ENCODE results near the gene NECAB2. TPM values are rescaled to one million over a fixed set of nuclear protein-coding genes. Genes with fewer than 3 reads are reported as not detected.

NECAB2 gene
- total RNA-seq, 1 donor from 2014 or later: 12.6 TPM

DNA sequence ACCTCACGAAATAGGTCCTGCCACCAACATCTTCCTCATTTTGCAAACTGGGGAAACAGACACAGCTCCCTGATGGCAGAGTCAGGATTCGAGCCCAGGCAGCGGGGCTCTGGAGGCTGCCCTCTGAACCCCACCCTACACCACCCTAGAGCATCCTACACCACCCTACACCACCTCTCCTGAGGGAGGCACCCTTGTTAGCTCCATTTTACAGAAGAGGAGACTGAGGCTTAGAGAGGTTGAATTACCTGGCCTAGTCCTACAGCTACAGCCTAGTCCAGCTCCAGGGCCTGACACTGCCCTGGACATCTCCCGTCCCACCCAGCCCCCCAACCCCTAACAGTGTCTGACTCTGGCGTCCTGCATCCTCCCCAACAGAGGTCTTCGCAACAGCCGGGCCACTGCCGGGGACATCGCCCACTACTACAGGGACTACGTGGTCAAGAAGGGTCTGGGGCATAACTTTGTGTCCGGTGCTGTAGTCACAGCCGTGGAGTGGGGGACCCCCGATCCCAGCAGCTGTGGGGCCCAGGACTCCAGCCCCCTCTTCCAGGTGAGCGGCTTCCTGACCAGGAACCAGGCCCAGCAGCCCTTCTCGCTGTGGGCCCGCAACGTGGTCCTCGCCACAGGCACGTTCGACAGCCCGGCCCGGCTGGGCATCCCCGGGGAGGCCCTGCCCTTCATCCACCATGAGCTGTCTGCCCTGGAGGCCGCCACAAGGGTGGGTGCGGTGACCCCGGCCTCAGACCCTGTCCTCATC is 3.2 kb upstream of the NECAB2 start:
- Mint-ChIP-seq H3K4me3 (no peak overlapping the region), H3K4me1 (peaks cover 12% of the 10 kb centered on the region)

DNA sequence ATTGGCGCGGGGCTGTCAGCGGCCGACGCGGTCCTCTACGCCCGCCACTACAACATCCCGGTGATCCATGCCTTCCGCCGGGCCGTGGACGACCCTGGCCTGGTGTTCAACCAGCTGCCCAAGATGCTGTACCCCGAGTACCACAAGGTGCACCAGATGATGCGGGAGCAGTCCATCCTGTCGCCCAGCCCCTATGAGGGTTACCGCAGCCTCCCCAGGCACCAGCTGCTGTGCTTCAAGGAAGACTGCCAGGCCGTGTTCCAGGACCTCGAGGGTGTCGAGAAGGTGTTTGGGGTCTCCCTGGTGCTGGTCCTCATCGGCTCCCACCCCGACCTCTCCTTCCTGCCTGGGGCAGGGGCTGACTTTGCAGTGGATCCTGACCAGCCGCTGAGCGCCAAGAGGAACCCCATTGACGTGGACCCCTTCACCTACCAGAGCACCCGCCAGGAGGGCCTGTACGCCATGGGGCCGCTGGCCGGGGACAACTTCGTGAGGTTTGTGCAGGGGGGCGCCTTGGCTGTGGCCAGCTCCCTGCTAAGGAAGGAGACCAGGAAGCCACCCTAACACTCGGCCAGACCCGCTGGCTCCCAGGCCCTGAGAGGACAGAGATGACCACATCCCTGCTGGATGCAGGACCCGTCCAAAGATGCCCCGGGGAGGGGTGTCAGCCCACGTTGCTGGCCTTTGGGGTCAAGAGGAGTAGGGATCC is 2.4 kb upstream of the NECAB2 start:
- Histone ChIP-seq H3K36me3 (no peaks in the 10 kb centered on the region), H2AFZ (replicated peaks) (no peak overlapping the region), H4K20me1 (ENCODE audit: low read depth) (no peaks in the 10 kb centered on the region), H3K4me2 (no peak overlapping the region), H3K9ac (no peak overlapping the region), H3K4me3 (no peak overlapping the region), H3F3A (ENCODE audit: low read depth) (peaks cover 5% of the 10 kb centered on the region), H3K27me3 (peaks cover 8% of the 10 kb centered on the region), H3K79me2 (ENCODE audit: low read depth) (peaks cover 10% of the 10 kb centered on the region), H3K4me1 (peaks cover 12% of the 10 kb centered on the region), H3K27ac (no peak overlapping the region), H3K9me3 (ENCODE audit: low read depth) (no peaks in the 10 kb centered on the region)
- Mint-ChIP-seq H3K4me1 (peaks cover 14% of the 10 kb centered on the region), H3K9me3 (no peaks in the 10 kb centered on the region), H3K36me3 (no peaks in the 10 kb centered on the region), H3K27ac (no peak overlapping the region), H3K27me3 (ENCODE audit: insufficient read depth, low read depth) (peaks cover 6% of the 10 kb centered on the region), H3K4me3 (no peak overlapping the region)
- no peak for DNase-seq (ENCODE audit: low spot score)
- TF ChIP-seq EZH2phosphoT487 (IDR thresholded peaks at IDR 0.05) (no peak), EZH2 (IDR thresholded peaks at IDR 0.05) (no peak)
- TF ChIP-seq, protein P1, sequence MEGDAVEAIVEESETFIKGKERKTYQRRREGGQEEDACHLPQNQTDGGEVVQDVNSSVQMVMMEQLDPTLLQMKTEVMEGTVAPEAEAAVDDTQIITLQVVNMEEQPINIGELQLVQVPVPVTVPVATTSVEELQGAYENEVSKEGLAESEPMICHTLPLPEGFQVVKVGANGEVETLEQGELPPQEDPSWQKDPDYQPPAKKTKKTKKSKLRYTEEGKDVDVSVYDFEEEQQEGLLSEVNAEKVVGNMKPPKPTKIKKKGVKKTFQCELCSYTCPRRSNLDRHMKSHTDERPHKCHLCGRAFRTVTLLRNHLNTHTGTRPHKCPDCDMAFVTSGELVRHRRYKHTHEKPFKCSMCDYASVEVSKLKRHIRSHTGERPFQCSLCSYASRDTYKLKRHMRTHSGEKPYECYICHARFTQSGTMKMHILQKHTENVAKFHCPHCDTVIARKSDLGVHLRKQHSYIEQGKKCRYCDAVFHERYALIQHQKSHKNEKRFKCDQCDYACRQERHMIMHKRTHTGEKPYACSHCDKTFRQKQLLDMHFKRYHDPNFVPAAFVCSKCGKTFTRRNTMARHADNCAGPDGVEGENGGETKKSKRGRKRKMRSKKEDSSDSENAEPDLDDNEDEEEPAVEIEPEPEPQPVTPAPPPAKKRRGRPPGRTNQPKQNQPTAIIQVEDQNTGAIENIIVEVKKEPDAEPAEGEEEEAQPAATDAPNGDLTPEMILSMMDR (IDR thresholded peaks at IDR 0.05): no peak

More for the DNA sequence above, 3.2 kb upstream of the NECAB2 start:
- Histone ChIP-seq H3K4me1 (peaks cover 5% of the 10 kb centered on the region), H3K79me2 (ENCODE audit: low read depth) (peaks cover 4% of the 10 kb centered on the region), H3K9ac (no peak overlapping the region), H3F3A (ENCODE audit: low read depth) (peaks cover 5% of the 10 kb centered on the region), H3K4me2 (no peak overlapping the region), H3K27me3 (peaks cover 8% of the 10 kb centered on the region), H3K4me3 (no peak overlapping the region), H3K9me3 (ENCODE audit: low read depth) (no peaks in the 10 kb centered on the region), H3K27ac (no peak overlapping the region), H2AFZ (replicated peaks) (no peak overlapping the region), H3K36me3 (no peaks in the 10 kb centered on the region), H4K20me1 (ENCODE audit: low read depth) (no peaks in the 10 kb centered on the region)
- DNase-seq (ENCODE audit: low spot score): no peak
- Mint-ChIP-seq H3K27me3 (ENCODE audit: insufficient read depth, low read depth) (peaks cover 8% of the 10 kb centered on the region), H3K9me3 (no peaks in the 10 kb centered on the region), H3K27ac (peak overlapping the region; percentile 68), H3K36me3 (no peaks in the 10 kb centered on the region)
- TF ChIP-seq EZH2 (IDR thresholded peaks at IDR 0.05): no peak
- TF ChIP-seq, protein P1 (IDR thresholded peaks at IDR 0.05): no peak
- no peak for TF ChIP-seq EZH2phosphoT487 (IDR thresholded peaks at IDR 0.05)

DNA sequence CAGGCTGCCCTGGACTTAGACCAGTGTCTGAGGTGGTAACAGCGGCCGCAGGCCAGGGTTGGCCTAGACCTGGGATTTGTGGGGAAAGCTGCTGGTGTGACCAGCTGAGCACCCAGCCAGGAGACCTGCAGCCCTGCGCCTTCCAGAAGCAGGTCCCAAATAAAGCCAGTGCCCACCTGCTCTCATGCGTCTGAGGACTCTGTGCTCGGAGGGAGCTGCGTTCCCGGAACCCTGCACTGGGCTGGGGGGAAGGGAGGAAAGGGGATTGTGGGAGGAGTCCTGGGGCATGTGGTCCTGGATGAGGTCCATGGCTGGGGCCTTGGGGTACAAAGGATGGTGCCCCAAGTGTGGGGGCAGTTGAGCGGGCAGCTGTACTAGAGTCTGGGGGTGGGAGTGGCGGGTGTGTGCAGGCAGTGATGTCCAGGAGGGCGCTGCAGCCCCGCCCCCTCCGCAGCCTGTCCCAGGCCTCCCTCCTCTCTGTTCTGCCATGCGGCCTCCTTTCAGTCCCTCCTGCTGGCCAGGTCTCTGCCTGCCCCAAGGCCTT is 1.8 kb upstream of the NECAB2 start:
- Histone ChIP-seq H3K4me2 (no peak overlapping the region), H3K9ac (no peak overlapping the region), H3K4me1 (peaks cover 16% of the 10 kb centered on the region), H3K79me2 (ENCODE audit: low read depth) (peaks cover 10% of the 10 kb centered on the region), H3K27ac (no peak overlapping the region), H3F3A (ENCODE audit: low read depth) (peaks cover 5% of the 10 kb centered on the region), H3K9me3 (ENCODE audit: low read depth) (no peaks in the 10 kb centered on the region), H3K4me3 (no peak overlapping the region), H3K36me3 (no peaks in the 10 kb centered on the region), H3K27me3 (peaks cover 8% of the 10 kb centered on the region), H4K20me1 (ENCODE audit: low read depth) (no peaks in the 10 kb centered on the region), H2AFZ (replicated peaks) (no peak overlapping the region)
- peak overlapping the region; percentile 11 for H3K4me3 Mint-ChIP-seq
- H3K9me3 Mint-ChIP-seq: no peaks in the 10 kb centered on the region
- H3K36me3 Mint-ChIP-seq: no peaks in the 10 kb centered on the region
- H3K4me1 Mint-ChIP-seq: peaks cover 18% of the 10 kb centered on the region
- H3K27me3 Mint-ChIP-seq (ENCODE audit: insufficient read depth, low read depth): peaks cover 6% of the 10 kb centered on the region
- no peak overlapping the region for H3K27ac Mint-ChIP-seq
- DNase-seq (ENCODE audit: low spot score): no peak
- TF ChIP-seq EZH2 (IDR thresholded peaks at IDR 0.05): no peak
- no peak for TF ChIP-seq EZH2phosphoT487 (IDR thresholded peaks at IDR 0.05)
- TF ChIP-seq, protein P1 (IDR thresholded peaks at IDR 0.05): no peak

Data from neural progenitor cell (in vitro differentiated cells).